Measurements from ENCODE around the gene POT1.

POT1 gene

GRCh38 chr7:124908259-124908658 lies 21.4 kb downstream of the POT1 start:
- DNase-seq = no peak

- DNase-seq = no peak
Measured at GRCh38 chr7:124907490-124907889, 22.1 kb downstream of the POT1 start.

GRCh38 chr7:124898531-124898930 lies 31.1 kb downstream of the POT1 start:
- DNase-seq = no peak

DNA sequence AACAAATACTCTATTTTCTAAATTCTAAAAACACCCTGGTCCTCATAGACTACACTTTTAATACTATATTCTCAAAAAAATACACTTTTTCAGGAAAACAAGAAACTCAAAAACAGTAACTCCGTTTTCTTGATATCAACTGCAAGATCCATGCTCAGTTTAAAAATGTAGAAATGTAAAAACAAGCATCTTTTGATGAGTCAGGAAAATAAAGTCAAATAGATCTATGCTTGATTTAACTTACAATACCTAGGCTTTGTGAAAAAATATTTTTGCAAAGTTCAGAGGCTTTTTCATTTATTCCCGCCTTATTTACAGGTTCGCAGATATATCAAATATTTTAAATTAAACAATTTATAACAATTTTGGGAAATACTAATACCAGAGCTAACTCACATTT lies 33.6 kb downstream of the POT1 start:
- DNase-seq = no peak

DNA sequence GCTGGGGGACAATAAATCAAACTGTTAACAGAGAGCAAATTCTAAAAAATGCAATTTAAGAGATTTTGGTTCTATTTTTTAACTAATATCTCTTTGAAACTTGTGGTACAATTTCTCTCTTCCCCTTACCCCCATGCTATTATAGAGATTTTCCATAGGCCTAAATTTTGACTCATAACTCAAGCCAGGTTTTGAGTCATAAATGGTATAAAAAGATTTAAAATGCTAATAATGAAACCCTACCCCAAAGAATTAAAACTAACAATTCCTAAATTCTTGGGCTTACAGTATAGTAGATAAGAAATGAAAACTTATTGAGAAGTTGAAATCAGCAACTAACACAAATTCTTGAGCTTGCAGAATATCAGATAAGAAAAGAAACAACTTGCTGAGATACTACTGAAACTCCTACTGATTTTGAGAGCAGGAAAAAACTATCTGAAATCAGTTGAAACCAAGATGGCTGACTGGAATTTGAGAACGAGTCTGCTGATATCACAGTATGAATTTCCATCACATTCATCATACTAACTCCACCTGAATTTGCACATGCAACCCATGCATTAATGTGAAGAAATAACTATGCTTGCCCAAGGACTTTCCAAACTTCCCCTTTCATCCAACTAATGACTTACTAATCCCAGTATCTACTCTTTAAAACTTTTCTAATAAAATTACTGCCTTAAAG lies 36.3 kb downstream of the POT1 start:
- DNase-seq = no peak

GRCh38 chr7:124887247-124887646 lies 42.4 kb downstream of the POT1 start:
- no peak for DNase-seq

GRCh38 chr7:124881981-124882380 lies 47.6 kb downstream of the POT1 start:
- no peak for DNase-seq

GRCh38 chr7:124879771-124880170 lies 49.9 kb downstream of the POT1 start:
- DNase-seq = no peak

GRCh38 chr7:124879103-124879502 lies 50.5 kb downstream of the POT1 start:
- DNase-seq = no peak

GRCh38 chr7:124874644-124875163 lies 54.9 kb downstream of the POT1 start:
- no peak for DNase-seq

- no peak for DNase-seq
Measured at GRCh38 chr7:124857672-124858235, 71.9 kb downstream of the POT1 start.

- no peak for DNase-seq
Measured at GRCh38 chr7:124856299-124856888, 73.2 kb downstream of the POT1 start.

DNA sequence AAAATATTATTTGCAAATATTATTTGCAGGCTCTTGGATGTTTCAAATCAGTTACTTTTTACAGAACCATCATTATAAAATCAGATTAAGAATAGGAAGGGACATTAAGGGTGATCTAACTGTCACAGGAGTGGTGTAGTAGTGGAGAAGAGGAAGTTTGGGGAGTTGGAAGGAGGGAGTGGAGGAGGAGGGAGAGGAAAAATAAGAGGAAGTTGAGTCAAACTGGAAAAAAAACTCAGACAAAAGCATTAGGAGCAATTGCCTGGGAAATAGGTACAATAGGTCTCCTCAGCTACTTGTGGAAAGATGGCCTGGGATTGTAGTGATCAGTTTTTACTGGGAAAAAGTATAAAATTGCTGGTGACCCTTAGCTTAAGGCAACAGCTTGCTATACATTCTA lies 86.3 kb downstream of the POT1 start:
- no peak for DNase-seq

DNA sequence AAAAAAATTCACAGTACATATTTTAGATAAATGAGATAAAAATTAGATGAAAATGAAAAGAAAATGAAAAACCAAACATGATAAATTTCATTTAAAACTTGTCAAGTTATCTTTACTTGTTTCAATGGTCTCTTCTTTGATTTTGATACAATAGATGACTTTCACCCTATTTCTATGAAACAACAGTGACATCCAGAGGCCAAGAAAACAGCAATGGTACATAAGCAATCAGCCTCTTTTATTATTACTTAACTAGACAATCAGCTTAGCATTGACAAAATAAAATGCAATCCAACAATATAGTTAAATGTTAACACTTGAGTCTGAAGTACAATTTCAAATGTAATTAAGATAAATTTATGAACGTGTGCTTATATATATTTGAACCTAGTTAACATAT lies 89.2 kb downstream of the POT1 start:
- no peak for DNase-seq

DNA sequence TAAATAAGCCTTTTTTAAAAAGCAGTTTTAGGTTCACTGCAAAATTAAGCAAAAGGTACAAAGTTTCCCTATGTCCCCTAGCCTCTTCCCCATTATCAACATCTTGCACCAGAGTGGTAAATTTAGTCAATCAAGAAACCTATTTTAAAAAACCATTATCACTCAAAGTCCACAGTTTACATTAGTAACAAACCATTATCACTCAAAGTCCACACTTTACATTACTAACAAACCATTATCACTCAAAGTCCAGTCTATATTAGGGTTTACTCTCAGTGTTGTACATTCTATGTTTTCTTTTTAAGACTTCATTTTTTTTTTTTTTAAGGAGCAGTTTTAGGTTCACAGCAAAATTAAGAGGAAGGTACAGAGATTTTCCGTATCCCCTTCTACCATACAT lies 89.9 kb downstream of the POT1 start:
- no peak for DNase-seq

- no peak for DNase-seq
Measured at GRCh38 chr7:124836173-124836572, 93.5 kb downstream of the POT1 start.

DNA sequence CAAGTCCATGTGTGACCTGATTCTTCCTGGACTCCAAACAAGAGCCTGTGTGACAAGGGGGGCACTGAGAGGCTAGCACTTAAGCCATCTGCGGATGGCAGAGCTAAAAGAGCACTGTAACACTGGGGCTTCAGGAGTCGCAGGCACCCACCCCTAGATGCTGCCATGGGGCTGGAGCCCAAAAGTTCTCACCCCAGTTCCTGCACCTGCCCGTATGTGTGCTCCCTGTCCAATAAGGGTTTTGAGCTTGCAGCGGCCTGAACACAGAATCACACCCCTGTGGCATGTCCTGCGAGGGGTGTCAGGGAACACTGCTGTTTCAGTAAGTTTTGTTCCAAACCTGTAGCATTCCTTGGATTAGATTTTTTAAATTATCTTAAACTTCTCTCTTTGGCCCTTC lies 110.8 kb downstream of the POT1 start:
- DNase-seq = no peak

DNA sequence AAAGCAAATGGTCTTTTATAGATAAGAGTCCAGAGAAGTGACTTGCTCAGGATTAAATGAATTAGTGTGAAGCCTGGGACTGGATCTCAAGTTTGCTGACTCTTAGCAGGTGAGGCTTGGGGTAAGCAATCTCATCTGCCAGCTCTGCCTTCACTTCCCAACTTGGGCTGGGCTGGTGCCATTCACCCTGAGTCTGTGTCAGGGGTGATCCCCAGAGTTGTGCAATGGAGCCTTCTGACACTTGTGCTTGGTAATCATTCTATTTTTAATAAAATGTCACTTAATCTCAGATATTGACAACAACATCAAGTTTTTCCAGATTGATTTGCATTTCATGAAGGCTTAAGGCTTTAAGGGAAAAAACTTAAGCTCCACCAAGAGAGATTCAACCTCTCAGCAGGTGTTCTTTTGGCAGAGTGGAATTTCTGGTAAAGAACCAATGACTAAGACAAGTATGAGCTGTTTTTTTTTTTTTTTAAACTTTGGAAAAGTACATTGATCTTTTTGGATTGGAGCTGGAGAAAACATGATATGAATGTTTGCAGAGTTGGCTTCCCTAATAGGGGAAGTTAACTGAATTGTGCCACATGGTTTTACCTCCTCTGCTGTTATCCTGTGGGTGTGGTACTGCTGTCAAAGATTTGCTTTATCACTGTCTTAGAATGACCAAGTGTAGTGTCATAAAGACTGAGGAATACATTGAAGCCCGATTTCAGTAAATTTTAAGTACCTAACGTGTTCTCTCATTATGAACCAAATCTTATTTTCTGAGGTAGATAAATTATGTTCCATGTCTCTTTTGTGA lies 115.4 kb downstream of the POT1 start:
- no peak for DNase-seq

DNA sequence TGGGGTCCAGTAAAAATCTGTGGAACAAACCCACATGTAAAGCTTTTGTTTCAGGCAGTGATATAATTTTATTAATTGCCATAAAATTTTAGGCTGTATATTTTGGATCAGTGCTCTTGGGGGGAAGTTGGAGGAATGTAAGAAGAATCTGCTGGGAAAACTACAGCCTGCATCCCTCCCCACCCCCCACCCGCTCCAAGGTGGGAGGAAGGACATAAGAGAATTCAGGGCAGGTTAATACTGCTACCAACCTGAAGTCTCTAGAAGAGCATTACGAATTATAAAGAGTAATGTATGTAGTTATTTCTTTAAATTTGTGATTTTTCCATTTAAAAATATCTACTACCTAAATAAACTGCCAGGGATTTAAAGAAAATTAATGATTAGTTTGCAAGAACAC lies 116.9 kb downstream of the POT1 start:
- no peak for DNase-seq

- no peak for DNase-seq
Measured at GRCh38 chr7:124811341-124811740, 118.3 kb downstream of the POT1 start.

DNA sequence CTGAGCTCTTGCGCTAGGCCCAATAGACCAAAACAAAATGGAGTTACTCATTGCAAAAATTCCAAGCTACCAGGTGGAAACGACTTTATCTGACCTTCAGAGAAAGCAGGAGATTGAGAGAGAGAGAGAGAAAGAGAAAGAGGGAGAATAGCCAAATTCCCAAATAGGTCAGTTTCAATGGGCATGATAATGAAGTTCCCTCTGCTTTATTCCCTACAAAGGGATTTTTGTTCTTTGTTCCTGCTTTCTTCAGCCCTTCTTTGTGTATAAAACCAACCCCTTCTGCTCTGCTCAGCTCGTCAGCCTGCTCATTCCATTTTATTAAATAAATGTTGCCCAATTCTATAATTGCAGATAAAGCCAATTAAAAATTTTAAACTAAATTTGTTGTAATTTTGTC lies 119.0 kb downstream of the POT1 start:
- DNase-seq = no peak

DNA sequence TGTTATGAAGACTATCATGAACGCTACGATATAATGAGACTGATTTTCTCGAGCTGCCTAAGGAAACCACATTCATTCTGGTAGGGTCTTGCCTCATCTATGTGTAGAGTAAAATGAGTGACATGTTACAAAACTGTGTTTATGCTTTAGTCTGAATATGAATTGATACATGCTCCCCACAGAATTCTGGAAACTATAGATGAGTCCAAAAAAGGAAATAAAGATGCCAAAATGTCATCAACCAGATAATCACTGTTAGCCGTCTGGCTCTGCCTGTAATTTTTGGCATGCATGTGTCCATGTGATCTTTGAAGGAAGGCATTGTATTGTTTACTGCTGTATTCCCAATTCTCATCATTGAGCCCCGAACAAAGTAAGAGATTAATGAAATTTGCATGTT lies 121.4 kb downstream of the POT1 start:
- DNase-seq = no peak

DNA sequence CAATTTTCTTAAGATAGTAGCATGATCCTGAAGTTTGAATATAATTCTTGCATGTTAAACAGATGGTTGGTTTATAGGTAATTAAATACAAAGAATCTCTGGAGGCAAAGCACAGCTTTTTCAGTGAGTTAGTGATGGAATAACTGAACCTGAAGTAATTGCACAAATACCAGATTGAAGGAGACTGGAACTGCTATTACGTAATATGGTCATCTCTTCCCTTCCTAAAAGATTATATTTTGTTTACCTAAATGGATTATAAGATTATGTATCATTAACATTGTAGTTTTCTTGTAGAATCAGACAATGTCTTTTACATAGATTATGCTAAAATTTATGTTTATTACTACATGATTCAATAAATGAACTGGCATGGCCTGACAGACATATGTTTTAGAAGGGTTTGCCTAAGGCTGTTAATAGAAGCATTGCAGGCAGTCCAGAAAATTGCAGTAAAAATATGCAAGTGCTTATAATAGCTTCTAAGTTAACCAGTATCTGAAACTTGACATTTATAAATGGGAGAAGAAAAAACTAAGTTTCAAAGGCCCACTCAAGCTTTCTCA lies 128.2 kb downstream of the POT1 start:
- DNase-seq = no peak
